HG02870 (cell line): ENCODE measurements around the gene FBXL22.

Experiments
- ATAC-seq: cut with Tn5 transposase; IDR thresholded peaks from one replicate; pipeline ENCODE4 v1.9.1; 2021; ENCODE audit warnings: mild to moderate bottlenecking, moderate library complexity; ENCODE audit not compliant: unreplicated experiment

FBXL22 gene

DNA sequence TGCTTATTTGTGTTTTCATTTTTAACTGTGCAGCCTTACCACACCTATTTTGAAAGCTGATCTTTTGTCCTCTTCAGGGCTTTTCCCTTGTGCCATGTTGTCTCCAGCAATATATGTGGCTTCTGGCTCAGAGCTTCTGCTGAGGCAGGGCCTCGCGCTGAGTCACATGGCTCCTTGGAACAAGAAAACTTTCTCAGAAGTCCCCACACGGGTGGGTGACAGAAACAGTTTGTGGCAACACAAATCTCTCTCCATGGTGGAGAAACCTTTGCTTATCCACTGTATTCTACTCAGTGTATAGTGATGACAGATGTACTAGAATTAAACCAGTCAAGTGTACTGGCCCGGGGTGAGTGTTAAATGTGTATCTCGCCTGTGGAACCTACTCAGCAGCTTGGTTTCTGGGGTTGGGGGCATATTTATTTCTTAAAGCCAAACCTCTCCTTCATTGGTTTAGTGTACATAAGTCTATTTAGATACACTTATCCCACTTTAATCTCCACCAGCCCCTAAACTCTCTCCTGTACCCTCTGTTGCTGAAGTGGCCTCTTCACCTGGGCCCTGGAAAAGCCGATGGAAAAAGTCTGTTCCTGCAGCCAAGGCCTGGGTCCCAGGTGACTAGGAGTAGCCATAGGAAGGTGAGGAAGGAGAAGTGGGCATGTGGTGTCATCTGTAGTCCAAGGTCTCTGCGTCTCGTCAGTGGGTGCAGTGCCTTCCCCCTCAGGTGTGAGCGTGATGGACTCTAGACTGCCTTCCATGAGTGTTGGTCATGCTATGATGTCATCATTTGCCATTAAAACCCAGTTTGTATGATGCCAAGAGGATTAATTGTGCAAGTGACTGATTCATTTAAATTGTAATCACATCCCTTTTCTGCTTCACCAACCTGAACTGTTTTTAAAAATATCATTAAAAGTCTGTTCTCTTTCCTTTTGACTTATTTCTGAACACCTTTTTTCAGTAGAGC is 3.2 kb upstream of the FBXL22 start:
- no peak for ATAC-seq

DNA sequence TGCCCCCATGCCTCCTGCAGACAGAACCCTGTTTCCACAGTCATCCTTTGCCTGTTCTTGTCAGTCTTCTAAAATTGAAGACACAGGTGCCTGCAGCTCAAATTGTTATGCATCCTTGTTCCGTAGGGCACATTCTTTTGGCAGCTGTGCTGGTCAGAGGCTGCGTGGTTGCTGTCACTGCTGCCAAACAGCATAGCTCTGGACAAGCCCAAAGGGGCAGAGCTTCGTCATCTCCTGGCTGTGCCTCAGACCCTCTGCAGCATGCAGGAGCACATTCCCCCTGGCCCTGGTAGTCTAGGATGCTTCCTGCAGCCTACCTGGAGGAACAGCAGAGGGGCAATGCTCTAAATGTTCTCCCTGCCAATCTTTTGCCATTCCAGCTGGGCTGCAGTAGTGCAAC is 2.1 kb upstream of the FBXL22 start:
- ATAC-seq: no peak

DNA sequence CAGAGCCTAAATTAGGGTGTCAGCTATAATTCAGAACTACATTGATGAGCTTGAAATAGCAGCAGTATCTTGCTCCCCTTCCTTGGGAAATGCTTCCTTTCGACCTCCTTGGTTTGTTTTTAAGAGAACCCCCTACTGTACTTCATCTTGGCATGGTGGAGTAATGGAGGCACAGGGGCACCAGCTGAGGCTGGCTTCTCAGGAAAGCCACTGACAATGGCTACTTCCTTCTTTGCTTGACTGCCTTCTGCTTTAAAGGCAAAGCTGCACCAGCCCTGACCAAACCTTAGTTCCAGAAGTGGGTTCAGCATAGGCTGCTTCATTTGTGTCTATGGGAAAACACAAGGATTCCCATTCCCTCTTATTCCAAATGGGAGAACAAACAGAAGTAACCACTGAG is 1.5 kb upstream of the FBXL22 start:
- ATAC-seq: no peak

DNA sequence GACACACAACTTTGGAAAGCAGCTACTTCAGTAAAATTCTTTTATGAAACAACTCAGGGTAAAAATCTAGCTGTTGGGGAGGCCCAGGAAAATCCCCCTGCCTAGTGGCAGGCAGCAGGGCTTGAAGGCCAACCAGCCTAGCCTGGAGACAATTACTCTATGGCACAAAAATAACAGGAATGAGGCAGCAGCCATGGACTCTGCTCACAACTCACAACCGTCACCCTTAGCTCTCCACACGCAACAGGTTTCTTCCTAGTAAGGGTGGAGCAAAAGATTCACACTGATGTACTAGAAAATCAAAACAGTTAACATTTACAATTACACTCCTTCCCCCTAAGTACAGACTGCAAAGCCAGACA is 530 bp upstream of the FBXL22 start:
- ATAC-seq: no peak

DNA sequence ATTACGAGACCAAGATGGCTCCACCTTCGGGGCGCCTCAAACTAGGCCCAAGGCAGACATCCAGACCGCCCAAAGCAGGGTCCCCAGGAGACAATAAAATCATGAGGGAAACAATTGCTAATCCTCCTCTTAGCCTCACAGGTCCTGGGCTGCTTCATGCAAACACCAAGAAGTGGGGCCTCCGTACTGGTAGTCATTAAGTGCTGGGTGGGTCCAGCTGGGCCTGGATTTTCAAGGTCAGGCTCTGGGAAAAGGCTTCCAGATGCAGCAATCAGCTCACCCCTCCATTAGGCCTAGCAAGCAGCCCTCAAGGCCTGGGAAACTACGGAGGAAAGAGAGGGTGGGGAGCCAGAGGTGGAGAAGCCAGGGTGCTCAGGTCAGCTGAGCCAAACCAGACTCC is 634 bp downstream of the FBXL22 start:
- ATAC-seq: no peak

DNA sequence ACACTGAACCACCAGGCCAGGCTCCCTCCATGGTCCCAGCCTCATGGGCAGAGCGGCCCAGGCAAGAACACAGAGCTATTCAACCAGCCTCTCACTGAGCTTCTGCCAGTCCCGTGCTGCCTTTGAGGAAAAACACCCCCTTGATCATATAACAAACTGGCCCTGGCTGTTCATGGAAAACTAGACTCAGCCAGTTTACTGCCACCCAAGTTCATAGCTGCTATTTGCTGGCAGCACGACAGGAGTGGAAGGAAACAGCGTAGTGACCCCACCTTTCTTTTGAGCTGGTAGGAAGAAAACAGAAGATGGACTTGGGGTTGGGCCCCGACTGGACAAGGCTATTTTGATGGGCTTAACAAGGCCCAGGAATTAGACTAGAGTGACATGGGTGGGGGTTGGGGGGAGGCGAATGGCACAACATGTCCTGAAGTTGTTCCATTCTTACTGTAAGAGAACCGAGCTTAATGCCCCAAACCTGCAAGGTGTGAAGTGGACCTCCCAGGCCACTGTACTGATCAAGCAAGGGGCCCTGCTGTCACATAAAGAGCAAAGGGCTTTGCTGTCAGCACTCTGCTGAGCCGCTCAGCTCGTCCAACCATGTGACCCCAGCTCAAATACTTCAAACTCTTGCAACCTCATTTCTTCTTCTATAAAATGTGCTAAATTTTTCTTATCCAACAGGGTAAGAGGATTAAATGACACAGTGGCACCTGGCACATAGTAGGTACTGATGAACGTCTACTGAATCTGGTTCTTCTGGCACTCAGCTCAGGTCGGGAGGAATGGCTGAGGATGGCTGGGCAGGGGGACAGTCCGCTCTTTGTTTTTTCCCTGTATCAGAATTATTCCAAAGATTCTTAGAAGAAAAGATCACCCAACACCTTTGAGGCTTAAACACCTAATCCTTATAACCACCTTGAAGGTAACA is 1.6 kb downstream of the FBXL22 start:
- ATAC-seq: no peak

DNA sequence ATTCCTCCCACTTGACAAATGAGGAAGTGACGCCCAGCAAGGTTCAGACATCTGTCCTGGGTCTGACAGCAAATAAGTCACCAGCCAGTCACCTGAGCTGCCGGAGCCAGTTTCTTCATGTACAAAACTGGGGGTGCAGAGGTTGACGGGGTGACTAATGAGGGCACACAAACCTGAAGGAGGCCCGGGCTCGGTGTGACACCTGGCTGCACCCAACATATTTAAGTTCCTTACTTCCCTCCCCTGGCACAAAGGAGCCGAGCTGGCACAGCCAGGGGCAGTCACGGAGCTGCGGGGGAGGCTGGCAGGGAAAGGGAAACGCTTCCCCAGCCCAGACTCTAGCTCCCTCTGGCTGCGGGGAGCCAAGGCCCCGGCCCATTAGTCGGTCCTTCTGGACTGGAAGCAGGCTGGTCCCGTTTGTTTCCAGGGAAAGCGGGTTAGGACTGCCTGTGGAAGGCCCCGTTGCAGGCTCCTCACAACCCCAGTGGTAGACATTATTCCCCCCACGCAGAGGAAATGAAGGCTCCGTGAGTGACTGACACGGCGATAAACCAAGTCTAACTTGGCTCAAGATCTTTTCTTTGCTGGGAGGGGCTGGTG is 2.3 kb downstream of the FBXL22 start:
- ATAC-seq: no peak

DNA sequence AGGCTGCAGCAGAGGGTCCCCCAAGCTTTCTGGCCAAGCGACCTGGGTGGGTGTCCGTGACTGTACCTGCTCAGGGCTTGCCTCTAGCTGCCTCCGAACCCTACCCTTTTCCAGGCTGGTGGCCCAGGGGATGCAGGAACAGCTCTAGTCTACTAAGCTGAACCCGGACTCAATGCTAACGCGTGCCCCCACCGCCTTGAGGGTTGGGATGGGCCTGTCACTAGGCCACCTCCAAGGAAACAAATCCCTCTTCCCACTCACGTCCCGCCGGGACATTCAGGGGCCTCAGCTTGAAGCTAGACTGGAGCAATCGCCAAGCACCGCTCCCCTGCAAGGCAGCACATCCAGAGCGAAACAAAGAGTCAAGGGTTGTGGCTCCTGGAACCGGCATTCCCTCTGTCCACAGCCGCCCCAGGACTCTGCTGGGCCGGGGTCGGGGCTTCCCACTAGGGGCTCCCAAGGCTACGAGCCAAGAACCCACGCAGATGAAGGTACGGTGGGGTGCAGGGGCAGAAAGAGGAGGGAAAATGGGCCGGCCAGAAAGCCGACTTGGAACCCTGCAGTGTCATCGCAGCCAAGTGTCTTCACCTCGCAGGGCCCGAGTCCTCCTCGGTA is 2.9 kb downstream of the FBXL22 start:
- no peak for ATAC-seq

DNA sequence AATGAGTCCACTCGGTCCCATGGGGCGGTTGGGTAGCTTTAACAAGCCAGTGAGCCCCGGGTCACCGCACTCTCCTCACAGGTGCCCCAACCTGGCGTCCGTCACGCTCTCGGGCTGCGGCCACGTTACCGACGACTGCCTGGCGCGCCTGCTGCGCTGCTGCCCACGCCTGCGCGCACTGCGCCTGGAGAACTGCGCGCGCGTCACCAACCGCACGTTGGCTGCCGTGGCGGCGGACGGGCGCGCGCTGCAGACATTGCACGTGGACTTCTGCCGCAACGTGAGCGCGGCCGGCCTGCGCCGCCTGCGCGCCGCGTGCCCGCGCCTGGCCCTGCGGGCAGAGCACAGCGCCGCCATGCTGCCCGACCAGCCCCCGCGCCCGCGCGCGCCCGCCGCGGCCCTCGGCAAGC is 3.4 kb downstream of the FBXL22 start:
- peak; percentile 68 for ATAC-seq

DNA sequence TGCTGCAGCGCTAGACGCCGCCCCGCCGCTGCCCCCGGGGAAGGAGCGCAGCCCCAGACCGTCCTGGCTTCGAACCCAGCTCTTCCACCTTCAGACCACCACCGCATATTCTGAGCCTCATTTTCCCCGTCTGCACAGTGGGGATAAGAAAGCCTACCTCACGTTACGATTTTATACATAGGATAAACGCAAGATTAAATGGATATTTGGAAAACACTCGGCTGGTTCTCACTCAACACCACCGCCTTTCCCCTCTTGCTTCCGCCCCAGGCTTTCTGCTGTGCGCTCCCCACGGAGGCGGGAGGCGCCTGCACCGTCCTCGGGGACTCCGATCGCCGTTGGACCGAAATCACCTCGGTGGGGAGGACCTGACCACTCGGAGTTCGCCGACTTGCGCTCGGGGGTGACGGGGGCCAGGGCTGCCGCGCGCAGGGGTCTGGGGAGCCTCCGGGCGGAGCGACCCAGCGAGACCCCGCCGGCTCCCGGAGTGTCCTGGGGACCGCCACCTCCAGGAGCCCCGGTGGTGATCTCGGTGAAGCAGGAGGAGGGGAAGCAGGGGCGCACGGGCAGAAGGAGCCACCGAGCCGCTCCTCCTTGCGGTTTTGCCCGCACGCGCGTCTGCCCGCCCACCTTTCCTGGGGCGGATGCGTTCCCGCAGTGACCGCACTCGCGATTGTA is 4.0 kb downstream of the FBXL22 start:
- ATAC-seq: peak; percentile 9

DNA sequence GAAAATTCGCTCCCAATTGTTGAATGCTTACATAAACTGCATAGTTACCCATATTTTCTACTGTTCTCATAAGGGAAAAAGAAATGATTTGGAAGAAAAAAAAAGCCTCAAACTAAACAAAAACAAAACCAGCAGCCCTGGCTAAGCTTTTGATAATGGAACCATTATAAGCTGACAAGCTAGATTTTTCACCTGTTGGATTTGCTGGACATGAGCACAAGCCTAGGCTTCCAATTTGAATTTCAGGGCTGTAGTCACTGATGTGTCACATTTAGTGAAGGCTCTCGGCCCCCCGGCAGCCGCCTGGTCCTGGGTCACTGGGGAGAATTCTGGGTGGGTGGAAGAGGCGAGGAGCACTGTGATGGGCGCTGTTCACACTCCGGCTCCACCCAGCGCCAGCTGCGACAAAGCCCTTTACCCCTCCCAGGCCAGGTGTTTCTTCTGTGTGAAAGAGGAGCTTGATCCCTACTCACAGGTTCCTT is 4.6 kb downstream of the FBXL22 start:
- ATAC-seq: no peak

DNA sequence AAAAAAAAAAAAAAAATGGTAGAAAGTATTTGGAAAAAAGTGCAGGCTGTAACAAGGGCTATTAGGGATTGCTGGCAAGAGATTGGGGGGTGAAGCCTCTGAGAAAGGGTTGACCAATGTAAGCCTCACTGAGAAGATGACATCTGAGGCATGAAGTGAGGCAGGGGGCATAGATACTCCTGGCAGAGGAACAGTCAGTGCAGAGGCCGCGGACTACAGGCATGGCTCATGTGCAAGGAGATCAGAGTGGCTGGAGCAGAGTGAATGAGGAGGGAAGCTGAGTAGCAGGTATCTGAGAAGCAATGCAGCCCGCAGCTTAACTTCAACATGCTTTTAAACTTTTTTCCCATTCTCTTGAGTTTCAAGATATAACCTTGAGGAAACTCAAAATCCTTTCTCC is 5.4 kb downstream of the FBXL22 start:
- ATAC-seq: no peak

DNA sequence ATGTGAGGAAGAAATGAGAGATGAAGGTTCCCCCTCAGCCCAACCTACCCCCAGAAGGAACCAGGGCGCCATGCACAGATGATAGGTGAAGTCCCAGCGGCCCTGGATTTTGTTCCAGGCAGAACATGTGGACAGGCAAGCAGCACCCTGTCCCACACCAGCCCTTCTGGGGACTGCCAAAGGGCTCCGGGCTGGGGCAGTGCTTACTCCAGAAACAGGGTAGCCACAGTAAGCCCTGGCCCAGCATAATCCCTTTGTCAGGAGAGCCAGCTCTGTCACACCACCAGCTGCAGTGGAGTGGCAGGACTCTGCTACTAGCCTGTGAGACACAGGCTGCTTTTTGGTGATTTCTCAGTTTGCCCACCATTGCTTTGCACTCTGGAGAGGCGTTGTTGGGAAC is 6.3 kb downstream of the FBXL22 start:
- ATAC-seq: no peak

DNA sequence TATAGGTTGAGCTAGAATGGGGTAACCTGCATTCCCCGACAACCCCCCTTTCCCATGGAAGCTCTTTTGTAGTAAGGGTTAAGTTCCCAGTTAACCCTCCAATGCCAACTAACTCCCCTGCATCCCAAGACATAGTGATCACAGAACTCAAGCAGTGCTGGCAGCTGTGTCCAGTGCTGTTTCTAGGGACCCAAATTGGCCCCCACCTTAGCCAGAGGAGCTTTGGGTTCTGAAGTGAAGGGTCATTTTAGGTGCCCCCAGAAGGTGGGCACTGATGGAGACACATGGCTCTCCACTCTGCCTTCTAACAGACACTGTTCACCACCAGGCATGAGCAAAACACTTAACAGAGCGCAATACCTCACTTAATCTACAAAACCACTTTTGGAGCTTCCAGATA is 7.1 kb downstream of the FBXL22 start:
- no peak for ATAC-seq

DNA sequence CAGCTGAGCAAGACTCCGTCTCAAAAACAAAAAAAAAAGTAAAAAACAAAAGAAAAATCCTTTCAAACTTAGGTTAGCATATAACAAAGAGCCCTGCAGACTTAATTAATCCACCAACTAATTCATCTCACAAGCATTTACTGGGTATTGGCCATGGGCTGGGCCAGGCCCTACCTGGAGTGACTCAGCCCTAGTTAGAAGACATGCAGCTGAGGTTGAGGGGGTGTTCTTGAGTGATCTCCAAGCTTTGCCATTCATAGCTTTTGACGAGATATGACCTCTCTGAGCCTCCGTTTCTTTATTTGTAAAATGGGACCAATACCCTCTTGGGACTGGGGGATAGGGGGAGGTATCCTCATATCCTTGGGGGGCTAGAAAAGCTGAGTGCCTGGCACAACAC is 7.8 kb downstream of the FBXL22 start:
- ATAC-seq: no peak

DNA sequence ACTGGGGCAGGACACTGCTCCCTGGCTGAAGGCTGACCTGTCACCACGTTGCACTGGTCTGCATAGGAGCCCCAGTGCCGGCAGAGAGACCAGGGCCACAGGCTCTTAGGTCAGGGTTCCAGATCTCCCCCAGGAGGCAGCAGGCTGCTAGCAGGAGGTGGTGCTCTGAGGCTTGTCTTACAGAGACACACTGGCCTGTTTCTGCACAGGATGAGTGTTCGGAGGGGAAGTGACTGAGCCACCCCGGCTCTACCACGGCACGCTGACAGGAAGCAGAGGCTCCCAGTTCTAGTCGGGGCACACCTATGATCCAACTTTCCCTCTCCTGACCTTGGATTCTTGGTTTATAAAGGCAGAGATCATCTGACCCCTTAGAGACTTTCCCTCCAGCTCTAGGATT is 8.6 kb downstream of the FBXL22 start:
- no peak for ATAC-seq

DNA sequence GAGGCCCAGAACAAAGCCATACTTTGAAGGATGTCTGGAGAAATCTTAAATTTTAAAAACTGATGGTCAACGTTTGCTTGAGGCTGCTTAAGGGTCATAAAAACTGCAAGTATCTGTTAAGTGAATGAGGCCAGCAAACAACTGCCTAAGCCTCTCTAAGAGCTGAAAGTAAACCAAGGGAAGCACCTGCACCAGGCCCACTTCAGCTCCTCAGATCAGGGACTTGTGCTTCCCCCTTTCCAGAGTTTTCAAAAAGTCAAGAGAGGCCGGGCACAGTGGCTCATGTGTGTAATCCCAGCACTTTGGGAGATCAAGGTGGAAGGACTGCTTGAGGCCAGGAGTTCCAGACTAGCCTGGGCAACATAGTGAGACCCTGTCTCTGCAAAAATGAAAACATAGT is 9.1 kb downstream of the FBXL22 start:
- no peak for ATAC-seq

DNA sequence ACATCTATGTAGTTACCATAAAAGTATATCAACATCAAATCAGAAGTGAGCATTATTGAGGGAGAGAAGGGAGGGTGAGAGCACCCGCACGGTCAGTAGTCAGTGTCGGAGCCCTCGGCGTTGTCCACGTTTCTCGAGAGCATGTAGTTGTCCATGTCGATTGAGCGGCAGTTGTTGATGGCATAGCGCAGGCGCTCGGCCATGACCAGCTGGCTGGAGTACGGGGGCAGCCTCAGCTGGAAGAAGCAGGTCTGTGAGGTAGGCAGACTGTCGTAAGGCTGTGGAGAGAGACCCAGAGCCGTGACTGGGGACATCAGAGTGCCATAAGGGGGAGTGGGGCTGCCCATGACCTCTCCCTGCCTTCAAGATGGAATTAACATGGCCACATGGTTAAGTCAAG is 11.8 kb downstream of the FBXL22 start:
- ATAC-seq: no peak

DNA sequence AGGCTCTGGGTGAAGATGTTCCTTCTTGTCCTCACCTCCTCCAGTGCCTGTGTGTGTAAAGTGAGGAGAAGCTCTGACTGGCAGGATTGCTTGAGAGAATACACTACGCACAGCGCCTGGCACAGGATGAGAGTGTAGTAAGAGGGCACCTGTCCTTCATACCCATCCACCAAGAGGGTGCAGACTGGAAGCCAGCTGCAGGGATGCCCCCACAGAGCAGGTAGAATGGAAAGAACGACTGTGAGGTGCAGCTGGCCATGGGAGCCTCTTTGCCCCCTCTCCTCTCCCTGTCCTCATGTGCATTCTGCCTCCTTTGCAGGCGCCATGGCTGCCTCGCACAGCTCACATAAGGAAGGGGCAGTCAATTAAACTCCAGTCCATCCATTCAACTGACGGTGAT is 12.3 kb downstream of the FBXL22 start:
- no peak for ATAC-seq

DNA sequence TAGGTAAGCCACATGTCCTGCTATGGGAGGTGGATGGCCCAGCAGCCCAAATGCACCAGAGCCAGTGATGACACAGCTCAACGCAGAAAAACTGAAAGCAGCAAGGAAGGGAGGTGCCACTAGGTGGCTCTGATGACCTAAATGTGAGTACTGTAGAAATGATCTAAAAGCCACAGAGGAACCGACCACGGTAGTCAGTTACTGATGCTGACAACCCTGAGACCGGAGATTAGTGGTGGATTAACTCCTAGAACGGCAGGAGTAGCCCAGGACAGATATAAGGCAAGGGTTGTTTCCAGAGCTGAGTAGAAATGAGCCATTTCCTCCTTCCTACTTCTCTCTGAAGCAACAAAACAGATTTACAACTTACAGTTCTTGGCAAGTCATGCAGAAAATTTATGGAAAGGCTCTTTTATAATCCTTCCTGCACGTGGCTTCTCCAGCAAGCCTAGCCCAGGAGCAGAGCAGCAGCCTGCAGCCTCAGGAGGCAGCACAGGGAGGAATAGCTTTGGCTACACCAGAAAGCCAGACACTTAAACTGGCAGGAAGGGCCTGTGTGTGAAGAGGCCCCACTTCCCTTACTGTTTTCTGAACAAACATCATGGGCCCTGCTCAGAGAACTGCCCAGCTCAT is 13.1 kb downstream of the FBXL22 start:
- ATAC-seq: peak; percentile 52
